Fibroblast of lung (primary cell): ENCODE results near the gene C16orf92.

Source experiments
- EZH2 ChIP-seq: IDR thresholded peaks from 2 replicates; pipeline ENCODE4 v1.5.1; 2012; ENCODE audit warnings: low read length, control low read depth, mild to moderate bottlenecking; ENCODE audit errors: missing control alignments
- TF ChIP-seq, protein P1 (sequence below), 2 donors: IDR thresholded peaks in 1 of 2; conservative IDR thresholded peaks in 1 of 2; 1 replicate in 1 of 2; 2 replicates in 1 of 2; pipeline ENCODE4 v1.5.1; 2011 to 2012; ENCODE audit warnings: low read length in 2 of 2, control low read depth in 1 of 2, inconsistent platforms in 1 of 2, low read depth in 1 of 2, mild to moderate bottlenecking in 1 of 2

DNA sequence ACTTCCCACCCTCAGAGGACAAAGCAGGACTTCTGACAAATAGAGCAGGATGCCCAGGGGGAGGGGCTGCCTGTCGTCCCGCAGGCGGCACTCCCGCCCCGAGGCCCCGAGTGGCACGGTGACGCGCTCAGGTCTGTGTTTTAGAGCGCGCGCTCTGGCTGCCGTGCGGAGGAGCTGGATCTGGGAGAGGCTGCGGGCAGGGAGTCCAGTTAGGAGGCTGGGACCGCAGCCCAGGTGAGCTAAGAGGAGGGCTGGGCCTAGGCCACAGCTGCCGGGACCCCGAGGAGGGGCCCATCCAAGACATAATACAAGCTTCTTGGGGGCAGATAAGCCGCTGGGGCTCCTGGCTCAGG, 18.6 kb upstream of the C16orf92 start:
- TF ChIP-seq, protein P1, sequence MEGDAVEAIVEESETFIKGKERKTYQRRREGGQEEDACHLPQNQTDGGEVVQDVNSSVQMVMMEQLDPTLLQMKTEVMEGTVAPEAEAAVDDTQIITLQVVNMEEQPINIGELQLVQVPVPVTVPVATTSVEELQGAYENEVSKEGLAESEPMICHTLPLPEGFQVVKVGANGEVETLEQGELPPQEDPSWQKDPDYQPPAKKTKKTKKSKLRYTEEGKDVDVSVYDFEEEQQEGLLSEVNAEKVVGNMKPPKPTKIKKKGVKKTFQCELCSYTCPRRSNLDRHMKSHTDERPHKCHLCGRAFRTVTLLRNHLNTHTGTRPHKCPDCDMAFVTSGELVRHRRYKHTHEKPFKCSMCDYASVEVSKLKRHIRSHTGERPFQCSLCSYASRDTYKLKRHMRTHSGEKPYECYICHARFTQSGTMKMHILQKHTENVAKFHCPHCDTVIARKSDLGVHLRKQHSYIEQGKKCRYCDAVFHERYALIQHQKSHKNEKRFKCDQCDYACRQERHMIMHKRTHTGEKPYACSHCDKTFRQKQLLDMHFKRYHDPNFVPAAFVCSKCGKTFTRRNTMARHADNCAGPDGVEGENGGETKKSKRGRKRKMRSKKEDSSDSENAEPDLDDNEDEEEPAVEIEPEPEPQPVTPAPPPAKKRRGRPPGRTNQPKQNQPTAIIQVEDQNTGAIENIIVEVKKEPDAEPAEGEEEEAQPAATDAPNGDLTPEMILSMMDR (conservative IDR thresholded peaks at IDR 0.05 in 1 of 2, IDR thresholded peaks at IDR 0.05 in 1 of 2; ENCODE audit: low read depth in 1 of 2, low read length in 2 of 2) = no peak
- no peak for TF ChIP-seq EZH2
